CD4-positive, alpha-beta memory T cell (primary cell): ENCODE measurements around the gene ITGA1. TPM values are rescaled to one million over a fixed set of nuclear protein-coding genes. Genes with fewer than 3 reads are reported as not detected.

Experiments
- CTCF ChIA-PET: fragments of 350-600 bp; sonication (Branson Sonifier 250); formaldehyde crosslinking; loops from one replicate; lab custom pipeline; 2021; ENCODE audit warnings: inconsistent platforms; ENCODE audit not compliant: partially characterized antibody; lab: Charles Lee
- POLR2A ChIA-PET: fragments of 350-600 bp; sonication (Branson Sonifier 250); formaldehyde crosslinking; loops from one replicate; lab custom pipeline; 2021; ENCODE audit not compliant: partially characterized antibody; lab: Charles Lee
- DNase-seq, 5 donors: peaks; one replicate each; pipeline versions ENCODE4 v3.0.0 to v3.0.0-alpha.2; 2020 to 2022; ENCODE audit warnings: mixed read lengths in 1 of 5
- H3K27ac ChIP-seq: one replicate; pipeline ENCODE4 v1.7.0; 2013; ENCODE audit warnings: low read depth, low read length
- H3K27me3 ChIP-seq: 2 replicates; pipeline ENCODE4 v1.7.0; 2013; ENCODE audit warnings: mild to moderate bottlenecking, low read length, moderate library complexity; ENCODE audit not compliant: insufficient read depth
- H3K36me3 ChIP-seq: 2 replicates; pipeline ENCODE4 v1.7.0; 2013; ENCODE audit warnings: mild to moderate bottlenecking, low read length, moderate library complexity; ENCODE audit not compliant: insufficient read depth
- H3K4me1 ChIP-seq: 2 replicates; pipeline ENCODE4 v1.7.0; 2013; ENCODE audit warnings: mild to moderate bottlenecking, low read length, moderate library complexity; ENCODE audit not compliant: insufficient read depth
- H3K4me3 ChIP-seq, 2 donors: one replicate each; pipeline ENCODE4 v1.7.0; 2013; ENCODE audit warnings: low read length in 2 of 2, mild to moderate bottlenecking in 1 of 2
- H3K9me3 ChIP-seq, 2 donors: one replicate each; pipeline ENCODE4 v1.7.0; 2013; ENCODE audit warnings: low read length in 2 of 2, control low read depth in 1 of 2; ENCODE audit not compliant: control insufficient read depth in 1 of 2
- H3K27ac Mint-ChIP-seq, 7 donors: one replicate each; pipeline ENCODE4 v1.8.0; 2020 to 2021; ENCODE audit warnings: mixed read lengths in 7 of 7, mild to moderate bottlenecking in 6 of 7, inconsistent platforms in 3 of 7, moderate library complexity in 3 of 7
- H3K27me3 Mint-ChIP-seq, 2 donors: one replicate each; pipeline ENCODE4 v1.8.0; 2020 to 2021; ENCODE audit warnings: mixed read lengths in 2 of 2
- H3K36me3 Mint-ChIP-seq, 2 donors: one replicate each; pipeline ENCODE4 v1.8.0; 2020 to 2021; ENCODE audit warnings: mixed read lengths in 2 of 2, inconsistent platforms in 1 of 2, mild to moderate bottlenecking in 1 of 2
- H3K4me1 Mint-ChIP-seq, 4 donors: one replicate each; pipeline ENCODE4 v1.8.0; 2020 to 2021; ENCODE audit warnings: mixed read lengths in 4 of 4, mild to moderate bottlenecking in 1 of 4
- H3K4me3 Mint-ChIP-seq, 8 donors: one replicate each; pipeline ENCODE4 v1.8.0; 2020 to 2021; ENCODE audit warnings: mixed read lengths in 8 of 8, mild to moderate bottlenecking in 7 of 8, moderate library complexity in 6 of 8, inconsistent platforms in 3 of 8
- H3K9me3 Mint-ChIP-seq, 8 donors: one replicate each; pipeline ENCODE4 v1.8.0; 2020 to 2021; ENCODE audit warnings: mixed read lengths in 8 of 8, mild to moderate bottlenecking in 5 of 8, inconsistent platforms in 3 of 8, moderate library complexity in 1 of 8
- intact Hi-C: fragments of 100-400 bp; cut with micrococcal nuclease; formaldehyde crosslinking; loops from one replicate; pipeline ENCODE4 v1.15.1; 2023
- polyA plus RNA-seq, 2 donors: library from polyadenylated mRNA; unstranded; fragments of 300-500 nt; fragmentation: Illumina TruSeq; gene quantifications; one replicate each; pipeline ENCODE4 v1.2.3, GENCODE V29; 2021
- total RNA-seq, 2 experiments: library from RNA; stranded (reverse); gene quantifications; one replicate each; pipeline ENCODE4 v1.2.3, GENCODE V29; 2021

Gene ITGA1
- total and polyA plus RNA-seq, 4 experiments from 2014 or later, result 1.9 to 5.8 (median 4.8) TPM

DNA sequence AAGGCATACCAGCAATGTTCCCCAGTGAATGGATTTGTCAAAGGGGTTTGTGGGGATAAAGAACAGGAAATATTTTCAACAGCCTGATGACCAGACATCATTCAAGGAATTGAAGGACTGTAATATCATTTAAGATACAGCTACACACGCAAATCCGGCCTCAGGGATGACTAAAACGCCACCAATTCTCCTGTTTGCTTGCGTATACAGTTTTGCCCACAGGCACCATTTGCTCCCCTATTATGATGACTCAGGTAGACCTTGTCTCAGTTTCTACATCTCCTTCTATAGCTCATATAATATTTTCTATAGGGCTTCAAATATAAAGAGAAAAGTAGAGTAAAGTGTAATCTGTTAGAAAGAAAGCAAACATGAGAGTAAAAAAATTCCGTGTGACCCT lies 29.7 kb upstream of the ITGA1 start:
- H3K27ac Mint-ChIP-seq, result no peak overlapping the region
- DNase-seq, result no peak
- peaks cover 0 to 5% (median 1%) of the 10 kb centered on the region in 4 donors for H3K4me1 Mint-ChIP-seq
- no peaks in the 10 kb centered on the region for H3K27me3 Mint-ChIP-seq
- ChIA-PET POLR2A (interaction anchor here (1.6 kb wide), 1 partner anchor 33 kb away, joined by 4 read pairs; no protein-coding TSS in a partner anchor), CTCF (interaction anchor here (1.1 kb wide), 1 partner anchor 64 kb away, joined by 4 read pairs; no protein-coding TSS in a partner anchor)
- H3K4me3 Mint-ChIP-seq, result no peak overlapping the region
- no peaks in the 10 kb centered on the region for H3K36me3 Mint-ChIP-seq
- Histone ChIP-seq H3K4me1 (no peaks in the 10 kb centered on the region), H3K9me3 (no peaks in the 10 kb centered on the region), H3K36me3 (no peaks in the 10 kb centered on the region), H3K27me3 (no peaks in the 10 kb centered on the region), H3K27ac (no peak overlapping the region), H3K4me3 (no peak overlapping the region)
- intact Hi-C loops, result no loop called here
- peaks cover 0 to 2% (median 0%) of the 10 kb centered on the region in 8 donors for H3K9me3 Mint-ChIP-seq

DNA sequence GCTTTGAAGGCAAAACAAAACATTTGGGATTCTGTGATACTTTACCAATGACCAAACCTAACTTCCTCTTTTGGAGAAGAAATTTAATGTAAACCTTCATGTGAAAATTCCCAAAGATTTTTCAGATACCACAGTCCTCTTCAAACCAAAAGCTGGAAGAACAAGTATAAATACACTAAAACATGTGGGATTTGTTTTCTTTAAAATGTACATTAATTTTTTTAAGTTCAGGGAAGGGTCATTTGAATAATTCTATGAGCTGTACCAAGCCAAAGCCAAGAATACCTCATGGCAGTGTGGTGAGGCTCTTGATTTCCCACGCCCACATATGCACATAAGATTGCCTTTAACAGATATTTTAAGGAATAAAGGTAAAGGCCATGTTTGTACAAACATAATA lies 28.4 kb upstream of the ITGA1 start:
- ChIA-PET CTCF (interaction anchor here (0.7 kb wide), 1 partner anchor 65 kb away, joined by 3 read pairs; no protein-coding TSS in a partner anchor), POLR2A (interaction anchor here (1.3 kb wide), 3 partner anchors 15 to 40 kb away, joined by 3 to 4 read pairs (median 3); no protein-coding TSS in a partner anchor)
- H3K36me3 Mint-ChIP-seq, result no peaks in the 10 kb centered on the region
- H3K4me1 Mint-ChIP-seq, result peaks cover 0 to 5% (median 1%) of the 10 kb centered on the region in 4 donors
- no peak overlapping the region for H3K4me3 Mint-ChIP-seq
- H3K9me3 Mint-ChIP-seq, result peaks cover 0 to 1% (median 0%) of the 10 kb centered on the region in 8 donors
- no peak overlapping the region for H3K27ac Mint-ChIP-seq
- Histone ChIP-seq H3K27ac (no peak overlapping the region), H3K9me3 (no peaks in the 10 kb centered on the region), H3K4me3 (no peak overlapping the region), H3K36me3 (no peaks in the 10 kb centered on the region), H3K27me3 (no peaks in the 10 kb centered on the region), H3K4me1 (no peaks in the 10 kb centered on the region)
- no peak for DNase-seq
- H3K27me3 Mint-ChIP-seq, result no peaks in the 10 kb centered on the region
- intact Hi-C loops, result no loop called here

DNA sequence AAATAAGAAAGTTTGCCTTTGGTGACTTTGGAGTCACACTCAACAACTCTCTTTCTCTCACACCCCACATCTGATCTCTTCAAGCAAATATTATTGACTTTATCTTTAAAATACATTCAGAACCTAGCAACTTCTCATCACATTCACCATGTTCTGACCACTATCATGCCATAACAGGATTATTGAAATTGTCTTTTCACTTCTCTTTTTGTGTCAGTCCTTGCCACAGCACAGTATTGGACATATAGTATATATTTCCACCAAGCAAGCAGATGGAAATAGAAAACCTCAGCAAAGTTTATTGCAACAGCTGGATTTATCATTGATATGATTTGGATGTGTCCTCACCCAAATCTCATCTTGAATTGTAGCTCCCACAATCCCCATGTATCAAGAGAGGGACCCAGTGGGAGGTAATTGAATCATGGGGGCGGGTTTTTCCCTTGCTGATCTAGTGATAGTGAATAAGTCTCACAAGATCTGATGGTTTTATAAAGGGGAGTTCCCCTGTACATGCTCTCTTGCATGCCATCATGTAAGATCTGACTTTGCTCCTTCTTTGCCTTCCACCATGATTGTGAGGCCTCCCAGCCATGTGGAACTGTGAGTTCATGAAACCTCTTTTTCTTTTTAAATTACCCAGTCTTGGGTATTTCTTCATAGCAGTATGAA lies 26.9 kb upstream of the ITGA1 start:
- H3K27me3 Mint-ChIP-seq, result no peaks in the 10 kb centered on the region
- peaks cover 0 to 2% (median 0%) of the 10 kb centered on the region in 8 donors for H3K9me3 Mint-ChIP-seq
- Histone ChIP-seq H3K27me3 (no peaks in the 10 kb centered on the region), H3K9me3 (no peaks in the 10 kb centered on the region), H3K27ac (no peak overlapping the region), H3K36me3 (no peaks in the 10 kb centered on the region), H3K4me3 (no peak overlapping the region), H3K4me1 (no peaks in the 10 kb centered on the region)
- no peak for DNase-seq
- no peak overlapping the region for H3K27ac Mint-ChIP-seq
- no peaks in the 10 kb centered on the region for H3K36me3 Mint-ChIP-seq
- H3K4me3 Mint-ChIP-seq, result no peak overlapping the region
- peaks cover 0 to 5% (median under 1%) of the 10 kb centered on the region in 4 donors for H3K4me1 Mint-ChIP-seq
- POLR2A ChIA-PET, result no interaction called here
- intact Hi-C loops, result no loop called here
- CTCF ChIA-PET, result no interaction called here

DNA sequence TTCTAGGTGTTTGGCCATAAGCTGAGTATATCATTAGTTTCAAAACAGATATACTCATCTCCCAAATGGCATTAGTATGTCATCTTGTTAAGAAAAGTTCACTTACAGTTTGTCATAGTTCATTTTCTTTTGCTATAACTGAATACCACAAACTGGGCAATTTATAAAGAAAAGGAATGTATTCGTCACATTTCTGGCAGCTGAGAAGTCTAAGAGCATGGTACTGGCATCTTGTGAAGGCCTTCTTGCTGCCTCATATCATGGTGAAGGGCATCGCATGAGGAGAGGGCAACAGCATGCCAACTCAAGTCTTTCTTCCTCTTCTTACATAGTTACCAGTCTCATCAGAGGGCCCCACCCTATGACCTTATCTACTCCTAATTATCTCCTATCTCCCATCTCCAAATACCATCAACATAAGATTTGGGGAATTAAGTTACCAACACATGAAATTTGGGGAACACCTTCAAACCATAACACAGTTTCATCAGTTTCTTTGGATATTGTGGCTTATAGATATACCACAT lies 20.4 kb upstream of the ITGA1 start:
- no peak overlapping the region for H3K27ac ChIP-seq
- H3K9me3 ChIP-seq, result no peaks in the 10 kb centered on the region
- H3K36me3 Mint-ChIP-seq, result no peaks in the 10 kb centered on the region
- no peak overlapping the region for H3K4me3 Mint-ChIP-seq
- H3K27ac Mint-ChIP-seq, result no peak overlapping the region
- H3K9me3 Mint-ChIP-seq, result peaks cover 0 to 2% (median 0%) of the 10 kb centered on the region in 8 donors
- no peaks in the 10 kb centered on the region for H3K36me3 ChIP-seq
- no peak for DNase-seq
- CTCF ChIA-PET, result interaction anchor here (0.9 to 2.2 kb wide), 4 partner anchors 42 to 148 kb away, joined by 3 to 9 read pairs (median 5); no protein-coding TSS in a partner anchor
- no peaks in the 10 kb centered on the region for H3K27me3 ChIP-seq
- H3K4me1 ChIP-seq, result peaks cover 14% of the 10 kb centered on the region
- intact Hi-C loops, result no loop called here
- peaks cover 0 to 2% of the 10 kb centered on the region in 2 donors for H3K27me3 Mint-ChIP-seq
- H3K4me3 ChIP-seq, result no peak overlapping the region
- H3K4me1 Mint-ChIP-seq, result peaks cover 10 to 17% (median 12%) of the 10 kb centered on the region in 4 donors
- POLR2A ChIA-PET, result interaction anchor here (0.9 to 1.5 kb wide), 2 partner anchors 8 to 32 kb away, joined by 4 to 6 read pairs; no protein-coding TSS in a partner anchor

DNA sequence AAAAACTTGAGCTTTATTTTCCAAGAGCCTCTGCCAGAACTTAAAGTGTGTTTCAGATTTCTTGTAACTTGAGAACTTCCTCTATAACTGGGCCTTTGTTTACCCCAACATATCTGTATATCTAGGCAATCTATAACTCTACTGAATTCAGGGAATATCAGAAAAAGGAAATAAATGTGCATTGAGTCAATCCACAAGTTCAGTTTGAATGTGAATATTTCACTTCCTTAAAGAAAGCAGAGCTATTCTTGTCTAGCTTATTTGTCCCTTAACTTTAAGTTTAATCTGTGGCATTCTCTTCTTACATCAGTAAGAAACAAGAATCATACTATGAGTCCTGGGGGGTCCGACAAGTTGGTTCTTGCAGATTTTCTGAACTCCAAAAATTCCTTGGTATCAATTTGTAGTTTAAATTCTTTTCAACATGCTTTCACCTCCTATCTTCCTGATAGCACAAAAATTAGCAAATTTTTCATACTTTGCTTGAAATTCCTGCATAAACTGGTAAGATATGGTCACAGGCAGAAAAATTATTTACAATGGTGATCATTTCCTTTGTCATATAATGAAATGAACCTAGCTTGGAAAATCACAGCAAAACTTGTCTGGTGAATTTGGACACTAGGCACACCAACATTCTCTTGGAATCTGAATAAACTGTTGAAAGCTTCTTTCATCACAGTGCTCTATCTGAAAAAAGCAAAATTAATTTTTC lies 19.8 kb upstream of the ITGA1 start:
- H3K36me3 Mint-ChIP-seq, result no peaks in the 10 kb centered on the region
- H3K4me1 Mint-ChIP-seq, result peaks cover 17 to 23% (median 18%) of the 10 kb centered on the region in 4 donors
- H3K27ac Mint-ChIP-seq, result no peak overlapping the region
- H3K4me3 Mint-ChIP-seq, result no peak overlapping the region
- peaks cover 20% of the 10 kb centered on the region for H3K4me1 ChIP-seq
- peaks cover 0 to 2% (median 0%) of the 10 kb centered on the region in 8 donors for H3K9me3 Mint-ChIP-seq
- H3K36me3 ChIP-seq, result no peaks in the 10 kb centered on the region
- H3K27ac ChIP-seq, result no peak overlapping the region
- H3K27me3 ChIP-seq, result no peaks in the 10 kb centered on the region
- POLR2A ChIA-PET, result interaction anchor here (0.9 kb wide), 1 partner anchor 32 kb away, joined by 4 read pairs; no protein-coding TSS in a partner anchor
- no peaks in the 10 kb centered on the region for H3K9me3 ChIP-seq
- DNase-seq, result no peak
- CTCF ChIA-PET, result interaction anchor here (0.9 to 2.2 kb wide), 4 partner anchors 43 to 148 kb away, joined by 3 to 9 read pairs (median 5); no protein-coding TSS in a partner anchor
- no peak overlapping the region for H3K4me3 ChIP-seq
- intact Hi-C loops, result no loop called here
- peaks cover 0 to 2% of the 10 kb centered on the region in 2 donors for H3K27me3 Mint-ChIP-seq

DNA sequence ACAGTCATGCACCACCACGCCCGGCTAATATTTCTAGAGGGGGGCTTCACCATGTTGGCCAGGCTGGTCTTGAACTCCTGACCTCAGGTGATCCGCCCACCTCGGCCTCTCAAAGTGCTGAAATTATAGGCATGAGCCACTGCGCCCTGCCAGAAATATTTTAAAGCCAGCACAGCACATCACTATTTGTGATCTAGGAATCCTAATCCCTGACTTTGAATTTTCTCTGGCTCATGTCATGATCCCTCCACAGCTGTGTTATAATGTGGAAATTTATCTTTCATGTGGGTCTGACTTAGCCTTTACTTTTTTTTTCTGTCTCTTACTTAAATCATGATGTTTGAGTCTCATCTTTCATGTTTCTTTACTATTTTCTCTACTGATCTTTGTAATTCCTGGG lies 18.7 kb upstream of the ITGA1 start:
- Mint-ChIP-seq H3K4me3 (peak overlapping the region in 1 of 8 donors; percentile 10), H3K36me3 (no peaks in the 10 kb centered on the region), H3K27ac (peak overlapping the region in 1 of 7 donors; percentile 70), H3K27me3 (peaks cover 0 to 2% of the 10 kb centered on the region in 2 donors), H3K4me1 (peaks cover 21 to 30% (median 26%) of the 10 kb centered on the region in 4 donors), H3K9me3 (peaks cover 0 to 2% (median 0%) of the 10 kb centered on the region in 8 donors)
- no peaks in the 10 kb centered on the region for H3K9me3 ChIP-seq
- H3K4me3 ChIP-seq, result no peak overlapping the region
- peaks cover 31% of the 10 kb centered on the region for H3K4me1 ChIP-seq
- CTCF ChIA-PET, result no interaction called here
- H3K27me3 ChIP-seq, result no peaks in the 10 kb centered on the region
- no peak overlapping the region for H3K27ac ChIP-seq
- H3K36me3 ChIP-seq, result no peaks in the 10 kb centered on the region
- POLR2A ChIA-PET, result no interaction called here
- intact Hi-C loops, result no loop called here
- no peak for DNase-seq
